Neural progenitor cell (in vitro differentiated cells): Measurements from ENCODE around the gene MCRIP2.

Source experiments
- CTCF ChIP-seq: fragments of 200-600 bp; sonication (generic); IDR thresholded peaks from 2 replicates; pipeline ENCODE4 v1.5.1; 2017; ENCODE audit warnings: antibody characterized with exemption, mild to moderate bottlenecking
- EZH2 ChIP-seq: fragments of 200-600 bp; sonication (generic); IDR thresholded peaks from 2 replicates; pipeline ENCODE4 v1.6.1; 2017; ENCODE audit warnings: antibody characterized with exemption, mild to moderate bottlenecking, moderate library complexity
- EZH2phosphoT487 ChIP-seq: fragments of 200-600 bp; sonication (generic); IDR thresholded peaks from 2 replicates; pipeline ENCODE4 v1.6.1; 2017; ENCODE audit warnings: antibody characterized with exemption

- TF ChIP-seq CTCF (no peak), EZH2 (peak; percentile 16), EZH2phosphoT487 (peak; percentile 71)
These were observed 53.9 kb downstream of the MCRIP2 start for GRCh38 chr16:695355-696089.
